ENCODE results near the gene DDX56. TPM values are rescaled to one million over a fixed set of nuclear protein-coding genes. Genes with fewer than 3 reads are reported as not detected.

Gene DDX56
- total RNA-seq, 1 donor: 57.0 TPM

DNA sequence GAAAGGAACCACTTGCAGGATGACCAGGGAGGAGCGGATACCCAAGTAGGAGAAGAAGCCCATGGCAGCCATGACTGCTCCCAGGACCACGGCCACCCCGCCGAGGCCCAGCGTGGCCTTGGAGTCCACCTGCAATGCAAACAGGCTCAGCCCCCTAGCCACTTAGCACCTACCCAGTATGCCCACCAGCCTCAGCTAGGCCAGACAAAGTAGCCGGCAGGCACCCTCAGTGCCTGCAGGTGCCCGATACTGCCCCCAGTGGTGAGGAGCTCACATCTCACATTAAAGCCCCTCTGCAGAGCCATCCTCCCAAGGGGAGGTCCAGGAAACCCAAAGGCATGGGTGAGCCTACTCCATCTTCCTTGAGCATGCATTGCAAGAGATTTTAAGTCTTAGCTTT, 39.2 kb downstream of the DDX56 start:
- peak; percentile 20 for DNase-seq (ENCODE audit: low read depth)
- TF ChIP-seq, protein P1, sequence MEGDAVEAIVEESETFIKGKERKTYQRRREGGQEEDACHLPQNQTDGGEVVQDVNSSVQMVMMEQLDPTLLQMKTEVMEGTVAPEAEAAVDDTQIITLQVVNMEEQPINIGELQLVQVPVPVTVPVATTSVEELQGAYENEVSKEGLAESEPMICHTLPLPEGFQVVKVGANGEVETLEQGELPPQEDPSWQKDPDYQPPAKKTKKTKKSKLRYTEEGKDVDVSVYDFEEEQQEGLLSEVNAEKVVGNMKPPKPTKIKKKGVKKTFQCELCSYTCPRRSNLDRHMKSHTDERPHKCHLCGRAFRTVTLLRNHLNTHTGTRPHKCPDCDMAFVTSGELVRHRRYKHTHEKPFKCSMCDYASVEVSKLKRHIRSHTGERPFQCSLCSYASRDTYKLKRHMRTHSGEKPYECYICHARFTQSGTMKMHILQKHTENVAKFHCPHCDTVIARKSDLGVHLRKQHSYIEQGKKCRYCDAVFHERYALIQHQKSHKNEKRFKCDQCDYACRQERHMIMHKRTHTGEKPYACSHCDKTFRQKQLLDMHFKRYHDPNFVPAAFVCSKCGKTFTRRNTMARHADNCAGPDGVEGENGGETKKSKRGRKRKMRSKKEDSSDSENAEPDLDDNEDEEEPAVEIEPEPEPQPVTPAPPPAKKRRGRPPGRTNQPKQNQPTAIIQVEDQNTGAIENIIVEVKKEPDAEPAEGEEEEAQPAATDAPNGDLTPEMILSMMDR (IDR thresholded peaks at IDR 0.05; ENCODE audit: insufficient read depth, low read depth, low read length): peak; percentile 70
- H3K4me3 ChIP-seq (ENCODE audit: low read depth, low read length): no peak overlapping the region

DNA sequence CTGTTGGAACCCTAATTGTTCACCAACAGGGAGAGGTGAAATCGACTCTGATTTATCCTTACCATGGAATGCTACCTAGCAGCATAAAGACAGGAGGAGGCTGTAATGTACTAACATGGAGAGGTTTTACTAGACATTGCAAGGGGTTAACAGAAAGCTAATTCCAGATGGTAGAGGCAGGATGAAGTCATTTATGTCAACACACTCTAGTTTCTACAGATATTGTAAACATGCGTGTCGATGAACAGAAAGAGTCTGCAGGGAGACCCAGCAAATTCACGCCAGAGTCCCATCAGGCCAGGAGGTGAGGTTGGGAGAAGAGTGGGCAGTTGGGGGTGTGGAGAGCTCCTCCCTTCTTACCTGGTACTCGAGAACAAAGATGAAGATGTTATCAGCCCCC, 39.6 kb downstream of the DDX56 start:
- TF ChIP-seq, protein P1 (IDR thresholded peaks at IDR 0.05; ENCODE audit: insufficient read depth, low read depth, low read length): no peak

DNA sequence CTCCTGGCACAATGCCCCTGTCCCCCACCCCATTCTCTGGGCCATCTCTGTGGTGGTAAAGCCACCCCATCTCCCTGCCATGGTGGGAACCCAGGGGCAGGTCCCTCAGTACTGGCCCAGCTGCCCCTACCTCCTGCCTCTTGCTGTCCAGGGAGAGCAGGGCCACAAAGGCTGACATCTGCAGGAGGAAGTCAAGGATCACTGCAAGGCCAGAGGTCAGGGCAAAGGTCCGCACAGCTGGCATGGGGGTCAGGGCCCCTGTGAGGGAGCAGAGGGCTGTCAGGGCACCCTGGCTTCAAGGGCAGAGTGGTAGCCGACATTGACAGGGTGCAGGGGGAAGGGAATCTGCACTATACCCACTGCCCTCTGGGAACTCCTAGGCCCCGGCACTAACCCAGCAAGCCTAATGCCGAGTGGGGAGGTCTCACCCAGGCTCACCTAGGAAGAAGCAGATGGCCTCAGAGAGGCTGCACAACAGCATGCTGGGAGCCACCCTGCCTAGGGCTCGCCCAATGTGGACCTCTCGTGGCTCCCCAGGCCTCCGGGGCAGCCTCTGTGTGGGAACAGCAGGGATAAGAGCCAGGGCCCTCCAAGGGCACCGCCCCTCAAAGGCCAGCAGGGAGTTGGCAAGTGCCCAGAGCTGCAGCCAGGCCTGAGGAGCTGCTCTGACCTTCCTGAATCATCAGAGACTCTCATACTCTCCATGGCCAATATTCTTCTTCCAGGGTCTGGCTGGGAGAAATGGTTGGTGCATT, 40.2 kb downstream of the DDX56 start:
- no peak overlapping the region for H3K4me3 ChIP-seq (ENCODE audit: low read depth, low read length)
- peak; percentile 11 for DNase-seq (ENCODE audit: low read depth)
- TF ChIP-seq, protein P1 (IDR thresholded peaks at IDR 0.05; ENCODE audit: insufficient read depth, low read depth, low read length): no peak

More for the DNA sequence above, 39.6 kb downstream of the DDX56 start:
- no peak overlapping the region for H3K4me3 ChIP-seq (ENCODE audit: low read depth, low read length)
- DNase-seq (ENCODE audit: low read depth): peak; percentile 26

DNA sequence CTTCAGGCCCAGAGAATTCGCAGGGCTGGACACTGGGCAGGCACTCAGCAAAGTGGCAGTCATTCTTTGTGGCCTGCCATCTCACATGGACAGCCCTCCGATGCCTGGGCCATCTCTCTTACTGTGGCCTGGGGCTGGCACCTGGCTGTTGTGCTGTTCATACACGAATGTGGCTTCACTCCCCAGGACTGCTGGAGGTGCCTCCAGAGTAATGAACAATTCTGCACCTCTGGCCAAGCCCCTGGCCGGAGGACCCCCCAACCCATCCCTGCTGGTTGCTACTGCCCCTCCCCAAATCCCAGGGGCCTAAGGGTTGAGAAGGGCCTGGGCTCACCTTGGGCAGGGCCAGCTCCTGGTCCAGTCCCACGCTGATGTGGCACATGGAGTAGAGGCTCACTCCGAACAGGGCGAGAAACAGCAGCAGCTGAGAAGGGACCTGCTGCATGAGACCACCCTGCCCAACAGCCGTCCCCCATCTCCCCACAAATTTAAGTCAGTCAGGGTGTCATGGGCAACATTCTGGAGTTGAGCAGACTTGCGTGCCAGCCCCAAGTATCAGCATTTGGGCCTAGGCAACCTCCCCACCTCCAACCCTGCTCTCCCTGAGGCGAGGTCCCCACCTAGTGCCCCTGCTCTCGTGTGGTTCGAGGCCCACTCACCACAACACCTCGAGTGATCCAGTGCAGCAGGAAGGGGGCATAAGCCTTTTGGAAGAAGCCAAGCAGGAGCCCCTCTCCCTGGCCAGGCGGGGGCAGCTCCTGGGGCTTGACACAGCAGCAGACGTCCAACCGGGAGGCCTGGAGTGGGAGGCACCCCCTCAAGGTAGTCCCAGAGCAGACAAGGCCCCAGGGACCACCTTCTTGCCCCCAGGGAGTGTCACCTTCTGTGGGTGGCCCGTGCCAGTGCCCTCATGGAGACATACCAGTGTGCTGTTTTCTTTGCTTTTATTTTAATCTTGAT, 42.0 kb downstream of the DDX56 start:
- no peak overlapping the region for H3K4me3 ChIP-seq (ENCODE audit: low read depth, low read length)
- no peak for DNase-seq (ENCODE audit: low read depth)
- TF ChIP-seq, protein P1 (IDR thresholded peaks at IDR 0.05; ENCODE audit: insufficient read depth, low read depth, low read length): no peak

DNA sequence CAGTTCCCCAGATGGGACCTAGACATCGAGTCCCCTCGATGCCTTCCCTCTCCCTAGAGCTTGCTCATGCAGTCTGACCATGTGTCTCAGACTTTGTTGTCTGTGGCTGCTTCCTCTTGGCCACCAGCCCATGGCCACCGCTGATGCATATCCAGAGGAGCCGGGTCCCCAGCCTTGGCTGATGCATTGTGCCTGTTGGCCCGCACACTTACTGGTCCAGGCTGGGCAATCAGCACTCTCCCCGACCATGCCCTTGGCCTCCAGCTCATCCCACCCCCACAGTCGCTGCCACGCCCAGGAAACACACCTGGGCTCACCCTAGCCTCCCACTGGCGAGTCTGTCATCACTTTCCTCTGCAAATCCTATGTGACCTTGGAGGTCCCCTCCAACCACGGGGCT, 42.7 kb downstream of the DDX56 start:
- no peak overlapping the region for H3K4me3 ChIP-seq (ENCODE audit: low read depth, low read length)
- TF ChIP-seq, protein P1 (IDR thresholded peaks at IDR 0.05; ENCODE audit: insufficient read depth, low read depth, low read length): no peak
- no peak for DNase-seq (ENCODE audit: low read depth)

DNA sequence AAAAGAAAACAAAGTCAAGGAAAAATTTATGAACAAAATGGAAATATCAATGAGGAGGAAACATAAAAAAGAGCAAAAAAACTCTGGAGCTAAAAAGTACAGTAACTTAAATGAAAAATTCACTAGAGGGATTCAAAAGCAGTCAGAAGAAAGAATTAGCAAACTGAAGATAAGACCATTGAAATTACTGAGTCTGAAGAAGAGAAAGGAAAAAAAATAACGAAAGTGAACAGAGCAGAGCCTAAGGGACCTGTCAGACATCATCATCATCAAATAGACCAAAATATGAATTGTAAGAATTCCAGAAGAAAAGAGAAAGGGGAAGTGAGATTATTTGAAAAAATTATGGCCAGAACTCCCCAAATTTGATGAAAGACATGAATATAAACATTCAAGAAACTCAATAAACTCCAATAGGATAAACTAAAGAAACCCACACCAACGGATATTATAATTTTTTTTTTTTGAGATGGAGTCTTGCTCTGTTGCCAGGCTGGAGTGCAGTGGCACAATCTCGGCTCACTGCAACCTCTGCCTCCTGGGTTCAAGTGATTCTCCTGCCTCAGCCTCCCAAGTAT, 48.8 kb downstream of the DDX56 start:
- no peak for DNase-seq (ENCODE audit: low read depth)
- no peak overlapping the region for H3K4me3 ChIP-seq (ENCODE audit: low read depth, low read length)
- TF ChIP-seq, protein P1 (IDR thresholded peaks at IDR 0.05; ENCODE audit: insufficient read depth, low read depth, low read length): no peak
